Hematopoietic multipotent progenitor cell treated with erythropoietin and hydrocortisone succinate and interleukin-3 and kit ligand, for 8 days (in vitro differentiated cells): ENCODE data around the gene VASH2.

Source experiments
- DNase-seq: peaks from one replicate; pipeline ENCODE4 v3.0.0-alpha.2; 2015

Gene VASH2

DNA sequence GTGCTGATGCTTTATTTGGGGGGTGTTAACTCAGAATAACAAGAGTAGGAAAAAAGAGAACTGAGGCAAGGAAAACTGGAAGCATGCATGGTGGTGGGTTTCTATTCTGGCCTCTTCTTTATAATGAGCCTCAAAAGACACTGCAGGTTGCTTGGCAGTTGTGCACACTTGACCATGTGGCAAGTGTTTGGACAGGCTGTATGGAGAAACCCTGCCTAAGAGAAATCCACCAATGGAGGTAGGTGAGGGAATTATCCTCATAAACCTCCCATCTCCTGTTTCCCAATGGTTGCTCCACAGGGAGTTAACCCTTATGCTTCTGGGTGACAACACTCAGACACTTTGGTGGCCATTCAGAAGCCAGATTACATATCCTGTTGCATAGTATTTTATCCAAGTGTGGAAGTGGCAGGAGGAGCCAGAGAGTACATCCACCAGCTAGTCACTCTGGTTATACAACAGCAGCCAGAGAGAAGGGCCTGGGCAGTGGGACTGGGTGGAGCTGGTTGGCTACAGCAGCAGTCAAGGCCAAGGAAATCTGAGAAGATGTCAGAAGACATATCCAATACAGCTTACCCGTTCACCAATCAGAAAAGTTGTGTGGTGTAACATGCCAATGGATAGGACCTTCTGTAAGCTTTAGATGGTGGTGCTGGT, 16.4 kb upstream of the VASH2 start:
- DNase-seq: no peak

DNA sequence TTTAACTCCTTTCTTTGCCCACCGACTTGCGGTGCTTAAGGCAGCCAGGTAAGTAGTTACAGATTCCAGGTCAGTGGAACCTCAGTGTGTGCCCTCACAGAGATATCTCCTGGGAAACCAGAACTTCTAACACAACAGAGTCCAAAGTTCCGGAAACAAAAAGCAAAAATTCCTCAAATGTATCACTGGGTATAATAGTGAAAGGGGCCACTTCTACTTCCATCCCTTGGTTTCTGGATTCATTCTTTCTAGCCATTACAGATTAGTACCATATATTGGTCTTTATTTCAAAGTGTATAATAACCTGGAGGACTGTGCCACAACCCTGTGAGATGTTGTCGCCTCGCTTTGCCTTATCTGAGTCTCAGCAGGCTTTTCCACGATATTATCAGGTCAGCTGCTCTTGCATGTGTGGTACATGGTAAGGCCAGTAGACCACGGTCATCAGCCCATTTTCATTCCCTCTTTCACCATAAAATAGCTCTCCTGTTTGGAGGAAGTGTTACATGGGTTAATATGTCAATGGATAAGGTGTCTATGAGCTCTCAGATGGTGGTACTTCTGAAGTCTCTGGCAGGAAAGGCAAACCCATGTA, 14.9 kb upstream of the VASH2 start:
- DNase-seq: peak; percentile 17

DNA sequence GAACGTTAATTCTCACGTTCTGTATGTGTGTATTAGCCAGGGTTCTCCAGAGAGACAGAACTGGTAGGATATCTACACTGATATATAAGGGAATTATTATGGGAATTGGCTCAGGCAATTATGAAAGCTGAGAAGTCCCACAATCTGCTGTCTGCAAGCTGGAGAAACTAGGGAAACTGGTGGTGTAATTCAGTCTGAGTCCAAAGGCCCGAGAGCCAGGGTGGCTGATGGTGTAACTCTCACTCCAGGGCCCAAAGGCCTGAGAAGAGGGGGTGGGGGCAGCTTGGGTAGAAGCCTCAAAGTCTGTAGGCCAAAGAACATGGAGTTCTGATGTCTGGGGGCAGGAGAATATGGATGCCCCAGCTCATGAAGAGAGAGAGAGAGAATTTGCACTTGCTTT, 13.3 kb upstream of the VASH2 start:
- DNase-seq: no peak

GRCh38 chr1:212938846-212939245, 11.5 kb upstream of the VASH2 start:
- no peak for DNase-seq

GRCh38 chr1:212941452-212941851, 8.9 kb upstream of the VASH2 start:
- no peak for DNase-seq

DNA sequence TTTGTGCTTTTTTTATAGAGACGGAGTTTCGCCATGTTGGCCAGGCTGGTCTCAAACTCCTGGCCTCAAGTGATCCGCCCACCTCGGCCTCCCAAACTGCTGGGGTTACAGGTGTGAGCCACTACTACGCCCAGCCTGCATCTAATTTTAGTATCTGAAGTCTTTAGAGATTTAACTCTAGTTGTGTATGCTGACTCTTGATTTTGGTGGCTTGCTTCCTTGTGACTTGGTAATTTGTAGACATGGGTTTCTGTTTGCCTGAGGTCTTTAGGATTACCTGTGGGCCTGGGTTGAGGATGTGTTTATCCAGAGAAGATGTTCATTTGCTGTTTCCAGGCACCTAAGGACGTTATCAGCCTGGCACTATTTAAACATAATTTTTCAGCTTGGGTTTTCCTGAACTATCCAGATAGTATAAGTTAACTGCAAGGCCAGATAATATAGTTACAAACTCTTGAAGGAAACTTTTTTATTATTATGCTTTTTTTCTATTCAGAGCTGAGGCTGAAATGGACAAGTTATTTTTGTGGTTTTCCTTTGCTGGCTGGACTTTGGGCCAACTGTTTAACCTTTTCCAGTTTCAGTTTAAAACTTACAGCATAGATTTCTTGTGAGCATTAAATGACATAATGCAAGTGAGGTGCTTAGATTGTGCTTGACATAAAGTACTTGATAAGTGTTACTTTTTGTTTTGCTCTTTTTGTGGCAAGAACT, 7.5 kb upstream of the VASH2 start:
- no peak for DNase-seq

GRCh38 chr1:212943393-212943710, 7.0 kb upstream of the VASH2 start:
- DNase-seq: no peak

DNA sequence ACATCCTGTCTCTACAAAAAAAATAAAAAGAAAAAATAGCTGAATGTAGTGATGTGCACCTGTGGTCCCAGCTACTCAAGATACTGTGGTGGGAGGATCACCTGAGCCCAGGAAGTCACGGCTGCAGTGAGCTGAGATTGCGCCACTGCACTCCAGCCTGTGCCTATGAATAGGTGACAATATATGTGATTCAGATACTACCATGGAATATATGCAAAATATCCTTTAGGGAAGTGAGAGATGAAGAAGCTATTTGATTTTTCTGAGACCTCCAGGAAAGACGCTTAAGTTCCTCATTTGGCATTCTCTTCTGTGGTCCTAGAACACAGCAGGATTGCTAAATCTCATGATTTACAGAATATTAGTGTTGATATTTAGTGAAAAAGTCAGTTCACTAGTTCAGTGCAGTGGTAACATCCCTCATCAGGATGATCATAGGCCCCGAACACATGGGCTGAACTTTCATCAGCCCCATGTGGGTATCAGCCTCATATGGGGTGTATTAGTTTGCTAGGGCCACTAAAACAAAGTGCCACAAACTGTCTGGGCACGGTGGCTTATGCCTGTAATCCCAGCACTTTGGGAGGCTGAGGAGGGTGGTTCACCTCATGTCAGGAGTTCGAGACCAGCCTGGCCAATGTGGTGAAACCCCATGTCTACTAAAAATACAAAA, 6.0 kb upstream of the VASH2 start:
- no peak for DNase-seq

DNA sequence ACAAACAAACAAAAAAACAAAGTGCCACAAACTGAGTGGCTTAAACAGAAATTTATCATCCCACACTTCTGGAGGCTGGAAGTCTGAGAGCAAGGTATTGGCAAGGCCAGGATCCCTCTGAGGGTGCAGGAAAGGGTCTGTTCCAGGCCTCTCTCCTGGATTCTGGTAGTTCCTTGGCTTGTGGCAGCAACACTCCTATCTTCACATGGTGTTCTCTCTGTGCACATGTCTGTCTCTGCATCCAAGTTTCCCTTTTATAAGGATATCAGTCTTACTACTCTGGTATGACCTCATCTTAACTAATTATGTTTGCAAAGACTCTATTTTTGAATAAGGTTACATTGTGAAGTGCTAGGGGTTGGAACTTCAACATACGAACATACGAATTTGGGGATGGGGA, 5.3 kb upstream of the VASH2 start:
- DNase-seq: no peak

- no peak for DNase-seq
Measured at GRCh38 chr1:212945463-212946160, 4.7 kb upstream of the VASH2 start.

DNA sequence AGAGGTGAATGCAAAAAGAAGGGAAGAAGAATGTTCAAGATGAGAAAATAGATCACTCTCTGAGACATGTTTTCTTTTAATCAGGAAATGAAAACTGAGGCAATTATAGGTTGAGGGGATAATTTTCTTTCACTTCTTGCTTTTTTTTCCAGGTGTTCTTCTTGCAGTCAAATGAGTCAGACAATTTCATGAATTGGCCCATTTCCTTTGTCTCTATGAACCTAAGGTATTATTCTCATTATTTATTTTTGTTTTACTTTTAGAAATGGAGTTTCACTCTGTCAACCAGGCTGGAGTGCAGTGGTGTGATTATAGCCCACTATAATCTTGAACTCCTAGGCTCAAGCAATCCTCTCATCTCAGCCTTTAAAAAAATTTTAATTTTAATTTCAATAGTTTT, 3.5 kb upstream of the VASH2 start:
- no peak for DNase-seq

DNA sequence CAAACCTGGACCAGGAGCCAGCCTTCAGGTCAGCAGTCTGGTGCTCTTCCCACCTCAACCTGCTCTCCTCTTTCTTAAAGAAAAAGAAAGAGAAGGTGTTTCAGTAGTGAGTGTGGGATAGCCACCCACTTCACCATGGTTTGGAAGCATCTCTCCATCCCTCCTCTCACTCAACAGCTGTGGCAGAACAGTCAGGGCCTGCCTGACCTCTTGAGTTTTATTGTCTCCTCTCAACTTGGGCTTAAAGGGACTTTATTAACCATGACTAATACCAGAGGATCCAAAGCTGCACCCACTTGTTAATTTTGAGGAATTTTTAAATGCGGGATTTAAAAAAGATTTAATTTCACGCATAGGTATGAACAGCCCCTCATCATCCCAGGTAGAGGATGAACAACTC, 570 bp upstream of the VASH2 start:
- DNase-seq: no peak

GRCh38 chr1:212951126-212951946, 995 bp downstream of the VASH2 start:
- DNase-seq: no peak

- DNase-seq: no peak
Measured at GRCh38 chr1:212951947-212952640, 1.8 kb downstream of the VASH2 start.

GRCh38 chr1:212952641-212952976, 2.3 kb downstream of the VASH2 start:
- DNase-seq: no peak

DNA sequence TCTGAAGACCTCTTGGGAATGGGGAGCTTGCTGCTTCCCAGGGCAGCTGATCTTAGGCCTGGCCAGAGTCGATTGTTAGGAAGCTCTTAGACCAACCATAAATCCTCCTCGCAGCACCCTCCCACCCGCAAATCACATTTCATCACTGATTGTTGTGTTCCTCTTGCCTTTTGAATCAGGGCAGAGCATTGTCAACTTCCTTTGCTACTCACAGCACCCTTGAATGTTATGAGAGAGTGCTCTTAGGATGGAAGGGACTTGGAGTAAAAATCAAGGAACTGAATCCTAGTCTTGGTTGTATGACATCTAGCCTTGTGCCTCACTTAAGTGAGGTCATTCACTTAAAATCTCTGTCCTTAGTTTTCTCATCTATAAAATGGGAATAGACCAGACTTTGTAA, 3.0 kb downstream of the VASH2 start:
- DNase-seq: no peak

GRCh38 chr1:212954514-212954913, 4.2 kb downstream of the VASH2 start:
- DNase-seq: no peak

DNA sequence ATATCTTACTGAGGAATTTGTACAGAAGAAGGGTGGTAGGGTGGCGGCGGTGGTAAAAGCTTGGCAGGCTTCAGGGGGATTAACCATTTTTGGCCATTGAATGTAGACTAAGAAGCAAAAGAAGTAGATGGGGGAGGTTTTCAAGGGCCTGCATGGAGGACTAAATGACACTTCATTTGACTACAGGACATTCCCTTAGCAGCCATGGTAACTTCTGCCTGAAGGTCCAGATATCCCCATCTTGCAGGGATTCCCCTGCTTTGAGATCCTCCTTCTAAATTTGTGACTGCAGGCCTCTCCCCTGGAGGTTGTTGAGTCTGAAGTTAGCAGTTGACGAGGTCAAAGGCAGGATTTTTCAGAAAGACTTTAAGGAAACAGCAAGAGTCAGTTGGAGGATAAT, 4.8 kb downstream of the VASH2 start:
- DNase-seq: no peak

DNA sequence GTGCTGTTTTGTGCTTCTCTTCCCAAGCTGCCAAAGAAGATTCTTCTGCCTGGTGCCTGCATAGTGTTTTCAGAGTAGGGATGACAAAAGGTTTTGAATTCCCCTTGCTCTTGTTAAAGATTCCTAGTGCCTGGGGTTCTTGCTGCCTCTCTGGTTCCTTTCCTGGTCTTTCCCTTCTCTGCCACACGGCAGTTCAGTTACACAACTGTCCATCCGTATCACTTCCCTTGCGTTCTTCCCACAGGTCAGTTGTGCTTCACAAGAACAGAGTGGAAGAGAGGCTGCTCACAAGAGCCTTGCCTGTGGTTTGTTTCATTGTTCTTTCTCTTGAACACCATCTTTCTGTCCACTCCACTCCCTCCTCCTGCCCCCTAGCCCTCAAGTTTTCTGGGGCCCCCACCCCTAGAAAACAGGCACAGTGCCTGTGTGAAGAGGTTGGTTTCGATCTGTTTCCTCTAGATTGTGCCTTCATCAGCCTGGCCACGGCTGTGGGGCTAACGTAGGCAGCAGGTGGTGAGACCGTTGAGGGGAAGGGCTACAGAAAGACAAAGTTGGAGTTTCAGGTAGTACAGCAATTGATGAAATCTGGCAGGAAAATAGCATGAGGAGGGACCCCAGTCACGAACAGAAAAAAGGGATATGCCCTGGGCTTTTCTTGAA, 5.8 kb downstream of the VASH2 start:
- DNase-seq: no peak

DNA sequence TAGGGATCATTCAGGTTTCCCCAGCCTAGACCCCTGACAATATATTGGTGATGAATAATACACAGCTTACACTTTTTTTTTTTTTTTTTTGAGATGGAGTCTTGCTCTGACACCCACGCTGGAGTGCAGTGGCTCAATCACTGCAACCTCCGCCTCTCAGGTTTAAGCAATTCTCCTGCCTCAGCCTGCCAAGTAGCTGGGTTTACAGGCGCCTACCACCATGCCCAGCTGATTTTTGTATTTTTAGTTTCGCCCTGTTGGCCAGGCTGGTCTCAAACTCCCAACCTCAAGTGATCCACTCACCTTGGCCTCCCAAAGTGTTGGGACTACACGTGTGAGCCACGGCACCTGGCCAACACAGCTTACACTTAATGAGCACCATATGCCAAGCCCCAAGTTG, 7.2 kb downstream of the VASH2 start:
- no peak for DNase-seq

- no peak for DNase-seq
Measured at GRCh38 chr1:212958175-212958574, 7.8 kb downstream of the VASH2 start.
